Endothelial cell of umbilical vein (primary cell): ENCODE measurements around the gene RBM33. TPM values are rescaled to one million over a fixed set of nuclear protein-coding genes. Genes with fewer than 3 reads are reported as not detected.

ENCODE experiments used
- BruUV-seq: library from RNA; stranded (reverse); fragments of 400-500 nt; replicated peaks from 2 replicates; lab custom pipeline; 2021; lab: Mats Ljungman, UMichigan
- CTCF ChIA-PET: fragments of 300-600, 350-600 bp; sonication (Branson Sonifier 250); formaldehyde crosslinking; loops from one replicate; lab custom pipeline; 2021; ENCODE audit warnings: antibody characterized with exemption, inconsistent platforms; lab: Charles Lee
- POLR2A ChIA-PET: fragments of 300-600, 350-600 bp; sonication (Branson Sonifier 250); formaldehyde crosslinking; loops from one replicate; lab custom pipeline; 2021; ENCODE audit warnings: antibody characterized with exemption, inconsistent platforms; lab: Charles Lee
- DNase-seq: peaks from one replicate; pipeline ENCODE4 v3.0.0-alpha.2; 2011; ENCODE audit warnings: low read depth, low spot score
- FAIRE-seq: peaks from 2 replicates; lab custom pipeline; 2011; peaks lifted over from hg19 to GRCh38; lab: Jason Lieb, UNC
- H2AFZ ChIP-seq: 2 replicates; pipeline ENCODE4 v1.6.0; 2012; ENCODE audit warnings: low read depth, low read length, control low read depth, inconsistent platforms
- H3K27ac ChIP-seq: 2 replicates; pipeline ENCODE4 v1.5.1; 2011; ENCODE audit warnings: low read depth, mild to moderate bottlenecking, control low read depth, low read length, moderate library complexity; ENCODE audit not compliant: insufficient read depth
- H3K27me3 ChIP-seq, 2 experiments: 2 replicates each; pipeline versions ENCODE4 v1.6.0 to v1.6.1; 2011; ENCODE audit warnings: low read length in 2 of 2, mixed read lengths in 1 of 2; ENCODE audit not compliant: control insufficient read depth in 2 of 2, insufficient read depth in 2 of 2
- H3K36me3 ChIP-seq, 2 experiments: 2 replicates in 1 of 2; 3 replicates in 1 of 2; pipeline ENCODE4 v1.5.1; 2011; ENCODE audit warnings: low read length in 2 of 2, mild to moderate bottlenecking in 1 of 2, moderate library complexity in 1 of 2; ENCODE audit not compliant: control insufficient read depth in 2 of 2, insufficient read depth in 2 of 2; ENCODE audit errors: extremely low read depth in 1 of 2
- H3K4me1 ChIP-seq: 3 replicates; pipeline ENCODE4 v1.5.1; 2011; ENCODE audit warnings: mild to moderate bottlenecking, low read length; ENCODE audit not compliant: control insufficient read depth, insufficient read depth; ENCODE audit errors: extremely low read depth
- H3K4me2 ChIP-seq: 2 replicates; pipeline ENCODE4 v1.6.1; 2011; ENCODE audit warnings: low read length, control low read depth, mixed read lengths; ENCODE audit not compliant: insufficient read depth
- H3K4me3 ChIP-seq, 3 experiments: fragments of 200-600 bp in 1 of 3; sonication (generic), shearing (Covaris generic) in 1 of 3; replicated peaks in 1 of 3; 2 replicates each; pipeline ENCODE4 v1.5.1; 2011 to 2016; ENCODE audit warnings: control low read depth in 3 of 3, low read length in 3 of 3, mild to moderate bottlenecking in 2 of 3, inconsistent platforms in 1 of 3, low read depth in 1 of 3, moderate library complexity in 1 of 3; ENCODE audit not compliant: insufficient read depth in 1 of 3
- H3K79me2 ChIP-seq: 2 replicates; pipeline ENCODE4 v1.6.0; 2012; ENCODE audit warnings: low read length, inconsistent platforms; ENCODE audit not compliant: control insufficient read depth, insufficient read depth
- H3K9ac ChIP-seq: replicated peaks from 2 replicates; pipeline ENCODE3; 2011; ENCODE audit warnings: low read length, control low read depth; ENCODE audit not compliant: insufficient read depth; ENCODE audit errors: extremely low read depth
- H3K9me1 ChIP-seq: replicated peaks from 3 replicates; pipeline ENCODE4 v1.6.0; 2011; ENCODE audit warnings: mild to moderate bottlenecking, low read length; ENCODE audit not compliant: control insufficient read depth, insufficient read depth; ENCODE audit errors: extremely low read depth
- H3K9me3 ChIP-seq: replicated peaks from 2 replicates; pipeline ENCODE4 v1.5.1; 2012; ENCODE audit warnings: low read length, inconsistent platforms; ENCODE audit not compliant: control insufficient read depth, insufficient read depth
- H4K20me1 ChIP-seq: replicated peaks from 2 replicates; pipeline ENCODE3; 2011; ENCODE audit warnings: mild to moderate bottlenecking, low read length; ENCODE audit not compliant: control insufficient read depth, insufficient read depth; ENCODE audit errors: extremely low read depth
- CTCF ChIP-seq, 2 donors: IDR thresholded peaks; 1 replicate in 1 of 2; 2 replicates in 1 of 2; pipeline ENCODE4 v1.5.1; 2011; ENCODE audit warnings: low read length in 2 of 2, mild to moderate bottlenecking in 2 of 2, moderate library complexity in 2 of 2, control low read depth in 1 of 2, inconsistent platforms in 1 of 2, low read depth in 1 of 2; ENCODE audit not compliant: insufficient read depth in 1 of 2; ENCODE audit errors: extremely low read depth in 1 of 2
- EZH2 ChIP-seq: IDR thresholded peaks from 2 replicates; pipeline ENCODE4 v1.6.1; 2012; ENCODE audit warnings: borderline replicate concordance, low read depth, mild to moderate bottlenecking, moderate library complexity, low read length, inconsistent platforms; ENCODE audit not compliant: severe bottlenecking
- FOS ChIP-seq: IDR thresholded peaks from 2 replicates; pipeline ENCODE4 v1.6.1; 2011; ENCODE audit warnings: mild to moderate bottlenecking, low read length, moderate library complexity, borderline replicate concordance; ENCODE audit not compliant: insufficient read depth
- GATA2 ChIP-seq: IDR thresholded peaks from 2 replicates; pipeline ENCODE4 v1.7.0; 2011; ENCODE audit warnings: low read depth, mild to moderate bottlenecking, moderate library complexity, mixed read lengths, low read length; ENCODE audit not compliant: insufficient read length, insufficient read depth
- JUN ChIP-seq: IDR thresholded peaks from 2 replicates; pipeline ENCODE4 v1.6.1; 2011; ENCODE audit warnings: borderline replicate concordance, low read depth; ENCODE audit not compliant: insufficient read length, insufficient read depth
- MAX ChIP-seq: IDR thresholded peaks from 2 replicates; pipeline ENCODE4 v1.6.1; 2011; ENCODE audit not compliant: insufficient read depth, insufficient read length
- MYC ChIP-seq: IDR thresholded peaks from one replicate; pipeline ENCODE4 v1.6.1; 2011; ENCODE audit warnings: mild to moderate bottlenecking, low read depth, low read length
- POLR2A ChIP-seq: IDR thresholded peaks from 2 replicates; pipeline ENCODE4 v1.6.1; 2012; ENCODE audit warnings: low read depth, mild to moderate bottlenecking, control low read depth, low read length
- POLR2AphosphoS5 ChIP-seq: IDR thresholded peaks from 2 replicates; pipeline ENCODE4 v1.6.1; 2012; ENCODE audit warnings: low read depth, mild to moderate bottlenecking, control low read depth, low read length, moderate library complexity; ENCODE audit not compliant: insufficient read depth
- dilution Hi-C: fragments of 300-500 bp; cut with MboI; formaldehyde crosslinking; loops from one replicate; pipeline ENCODE4 v1.15.0; 2019; ENCODE audit warnings: low sequenced_read_pairs; ENCODE audit not compliant: extremely low pct_ligation_motif_present
- intact Hi-C: fragments of 100-400 bp; cut with micrococcal nuclease; formaldehyde crosslinking; loops from one replicate; pipeline ENCODE4 v1.10.0; 2022
- polyA plus RNA-seq, 4 experiments: library from polyadenylated mRNA; depleted of rRNA in 3 of 4; stranded (reverse) in 3 of 4; unstranded in 1 of 4; fragments of >200 nt; gene quantifications; 2 replicates each; pipeline versions ENCODE4 v1.2.1 to v1.2.3, GENCODE V29; 2011 to 2012; ENCODE audit warnings: missing spikeins in 1 of 4
- total RNA-seq: library from RNA; stranded (reverse); gene quantifications from 2 replicates; pipeline ENCODE4 v1.2.3, GENCODE V29; 2021

RBM33 gene
- total and polyA plus RNA-seq, 2 donors (not counting 3 experiments of a cell fraction or from before 2014, with no cell fraction given): 16.2 to 68.2 TPM

- no peak overlapping the region for H3K4me3 ChIP-seq
- dilution Hi-C loops (no loop called here), intact Hi-C loops (no loop called here)
- peaks cover 59% of the 10 kb centered on the region for H3K79me2 ChIP-seq
- H3K36me3 ChIP-seq: peaks cover 4 to 15% of the 10 kb centered on the region in 2 experiments
- BruUV-seq: no TSS peak
- ChIA-PET CTCF (interaction anchor here (1.0 kb wide), 1 partner anchor 10 kb away, joined by 3 read pairs; no protein-coding TSS in a partner anchor), POLR2A (no interaction called here)
- no peak for FAIRE-seq
- H2AFZ ChIP-seq: no peak overlapping the region
- no peaks in the 10 kb centered on the region for H3K9me3 ChIP-seq
- no peaks in the 10 kb centered on the region for H3K9me1 ChIP-seq
- H4K20me1 ChIP-seq: peaks cover 8% of the 10 kb centered on the region
- no peak overlapping the region for H3K9ac ChIP-seq
- no peak overlapping the region for H3K4me2 ChIP-seq
- no peak overlapping the region for H3K27ac ChIP-seq
- H3K27me3 ChIP-seq: no peaks in the 10 kb centered on the region
- peaks cover 7% of the 10 kb centered on the region for H3K4me1 ChIP-seq
- no peak for TF ChIP-seq POLR2A
- TF ChIP-seq POLR2AphosphoS5: no peak
- no peak for TF ChIP-seq GATA2
- no peak for TF ChIP-seq FOS
- no peak for TF ChIP-seq MYC
- TF ChIP-seq EZH2: no peak
- TF ChIP-seq MAX: no peak
- no peak for TF ChIP-seq CTCF (IDR thresholded peaks at IDR 0.05; ENCODE audit: extremely low read depth in 1 of 2, insufficient read depth in 1 of 2, low read depth in 1 of 2, low read length in 2 of 2)
- no peak for TF ChIP-seq JUN
- DNase-seq: no peak
Measured at GRCh38 chr7:155699180-155699579, 54.7 kb downstream of the RBM33 start.
